ENCODE measurements around the gene CALCR. TPM values are rescaled to one million over a fixed set of nuclear protein-coding genes. Genes with fewer than 3 reads are reported as not detected.

CALCR gene
- total and polyA plus RNA-seq, 9 of the 15 experiments (the other 6 are each of a cell fraction or from before 2014, with no cell fraction given), result 0.04 to 0.14 (median 0.09) TPM; not detected in 3

DNA sequence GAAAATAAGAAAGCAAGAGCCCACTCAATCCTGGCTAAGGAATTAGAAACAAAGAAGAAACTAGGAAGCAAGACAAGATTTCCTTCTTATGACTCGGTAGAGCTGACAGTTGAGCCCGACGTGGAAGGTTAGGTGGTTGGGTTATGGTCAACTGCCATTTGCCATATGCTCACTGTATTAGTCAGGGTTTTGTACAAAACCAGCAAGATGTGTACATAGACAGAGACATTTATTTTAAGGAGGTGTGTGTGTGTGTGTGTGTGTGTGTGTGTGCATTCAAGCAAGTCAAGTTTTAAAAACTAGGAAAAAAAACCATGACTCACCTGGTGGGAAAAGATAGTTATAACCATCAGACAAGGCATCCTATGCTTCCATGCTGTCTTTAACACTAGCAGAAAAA, 183.9 kb downstream of the CALCR start (continued):
- TF ChIP-seq, protein P1, sequence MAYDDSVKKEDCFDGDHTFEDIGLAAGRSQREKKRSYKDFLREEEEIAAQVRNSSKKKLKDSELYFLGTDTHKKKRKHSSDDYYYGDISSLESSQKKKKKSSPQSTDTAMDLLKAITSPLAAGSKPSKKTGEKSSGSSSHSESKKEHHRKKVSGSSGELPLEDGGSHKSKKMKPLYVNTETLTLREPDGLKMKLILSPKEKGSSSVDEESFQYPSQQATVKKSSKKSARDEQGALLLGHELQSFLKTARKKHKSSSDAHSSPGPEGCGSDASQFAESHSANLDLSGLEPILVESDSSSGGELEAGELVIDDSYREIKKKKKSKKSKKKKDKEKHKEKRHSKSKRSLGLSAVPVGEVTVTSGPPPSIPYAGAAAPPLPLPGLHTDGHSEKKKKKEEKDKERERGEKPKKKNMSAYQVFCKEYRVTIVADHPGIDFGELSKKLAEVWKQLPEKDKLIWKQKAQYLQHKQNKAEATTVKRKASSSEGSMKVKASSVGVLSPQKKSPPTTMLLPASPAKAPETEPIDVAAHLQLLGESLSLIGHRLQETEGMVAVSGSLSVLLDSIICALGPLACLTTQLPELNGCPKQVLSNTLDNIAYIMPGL (CRISPR knock-in tag; IDR thresholded peaks at IDR 0.05), result no peak
- no peak for TF ChIP-seq ATF1 (CRISPR knock-in tag; IDR thresholded peaks at IDR 0.05)
- no peak for TF ChIP-seq ATF1 (tag; IDR thresholded peaks at IDR 0.05)
- TF ChIP-seq, protein P2, sequence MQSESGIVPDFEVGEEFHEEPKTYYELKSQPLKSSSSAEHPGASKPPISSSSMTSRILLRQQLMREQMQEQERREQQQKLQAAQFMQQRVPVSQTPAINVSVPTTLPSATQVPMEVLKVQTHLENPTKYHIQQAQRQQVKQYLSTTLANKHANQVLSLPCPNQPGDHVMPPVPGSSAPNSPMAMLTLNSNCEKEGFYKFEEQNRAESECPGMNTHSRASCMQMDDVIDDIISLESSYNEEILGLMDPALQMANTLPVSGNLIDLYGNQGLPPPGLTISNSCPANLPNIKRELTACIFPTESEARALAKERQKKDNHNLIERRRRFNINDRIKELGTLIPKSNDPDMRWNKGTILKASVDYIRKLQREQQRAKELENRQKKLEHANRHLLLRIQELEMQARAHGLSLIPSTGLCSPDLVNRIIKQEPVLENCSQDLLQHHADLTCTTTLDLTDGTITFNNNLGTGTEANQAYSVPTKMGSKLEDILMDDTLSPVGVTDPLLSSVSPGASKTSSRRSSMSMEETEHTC (IDR thresholded peaks at IDR 0.05), result no peak

DNA sequence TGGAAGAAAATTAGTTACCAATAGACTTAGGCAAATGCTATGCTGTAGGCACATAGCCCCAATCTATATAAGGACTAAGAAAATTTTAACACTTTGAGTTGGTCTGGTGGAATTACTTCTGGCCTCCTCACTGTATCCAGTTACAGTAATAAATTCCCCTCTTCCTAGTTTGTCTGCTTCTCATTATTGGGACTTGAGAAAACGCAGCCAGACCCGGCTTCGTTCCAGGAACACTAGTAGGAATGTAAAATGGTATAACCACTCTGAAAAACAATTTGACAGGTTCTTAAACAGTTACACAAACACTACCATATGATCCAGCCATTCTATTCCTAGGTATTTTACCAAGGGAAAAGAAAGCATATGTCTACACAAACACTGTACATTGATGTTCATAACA, 192.2 kb downstream of the CALCR start:
- no peaks in the 10 kb centered on the region for H3K36me3 ChIP-seq (ENCODE audit: control insufficient read depth, insufficient read depth, low read length)
- DNase-seq (ENCODE audit: extremely low read depth in 1 of 4, low spot score in 3 of 4) (no peak), FAIRE-seq (no peak), ATAC-seq (no peak)
- 13% methylated on average over 3 of the region's 3 CpGs for WGBS (ENCODE audit: insufficient coverage, low coverage, missing lambda C conversion rate)
- H3K4me1 ChIP-seq (replicated peaks in 1 of 2; ENCODE audit: control insufficient read depth in 2 of 2, insufficient read depth in 2 of 2, low read length in 2 of 2), result no peaks in the 10 kb centered on the region
- no peak overlapping the region for H3K4me2 ChIP-seq (ENCODE audit: insufficient read depth, low read length)
- ChIA-PET CTCF (ENCODE audit: low intra/inter-chr PET ratio) (no interaction called here), POLR2A (no interaction called here)
- H4K20me1 ChIP-seq (replicated peaks; ENCODE audit: control insufficient read depth, insufficient read depth, low read length), result no peaks in the 10 kb centered on the region
- no peak overlapping the region for H3K9ac ChIP-seq (ENCODE audit: insufficient read depth in 1 of 2, low read depth in 2 of 2, low read length in 2 of 2)
- H3K79me2 ChIP-seq (ENCODE audit: control insufficient read depth, insufficient read depth, low read length), result no peaks in the 10 kb centered on the region
- H3K4me3 ChIP-seq, result no peak overlapping the region
- in situ Hi-C loops (cut with MboI) (no loop called here), intact Hi-C loops (cut with micrococcal nuclease) (no loop called here)
- no TSS peak for BruUV-seq (replicated peaks)
- TF ChIP-seq, protein P3, sequence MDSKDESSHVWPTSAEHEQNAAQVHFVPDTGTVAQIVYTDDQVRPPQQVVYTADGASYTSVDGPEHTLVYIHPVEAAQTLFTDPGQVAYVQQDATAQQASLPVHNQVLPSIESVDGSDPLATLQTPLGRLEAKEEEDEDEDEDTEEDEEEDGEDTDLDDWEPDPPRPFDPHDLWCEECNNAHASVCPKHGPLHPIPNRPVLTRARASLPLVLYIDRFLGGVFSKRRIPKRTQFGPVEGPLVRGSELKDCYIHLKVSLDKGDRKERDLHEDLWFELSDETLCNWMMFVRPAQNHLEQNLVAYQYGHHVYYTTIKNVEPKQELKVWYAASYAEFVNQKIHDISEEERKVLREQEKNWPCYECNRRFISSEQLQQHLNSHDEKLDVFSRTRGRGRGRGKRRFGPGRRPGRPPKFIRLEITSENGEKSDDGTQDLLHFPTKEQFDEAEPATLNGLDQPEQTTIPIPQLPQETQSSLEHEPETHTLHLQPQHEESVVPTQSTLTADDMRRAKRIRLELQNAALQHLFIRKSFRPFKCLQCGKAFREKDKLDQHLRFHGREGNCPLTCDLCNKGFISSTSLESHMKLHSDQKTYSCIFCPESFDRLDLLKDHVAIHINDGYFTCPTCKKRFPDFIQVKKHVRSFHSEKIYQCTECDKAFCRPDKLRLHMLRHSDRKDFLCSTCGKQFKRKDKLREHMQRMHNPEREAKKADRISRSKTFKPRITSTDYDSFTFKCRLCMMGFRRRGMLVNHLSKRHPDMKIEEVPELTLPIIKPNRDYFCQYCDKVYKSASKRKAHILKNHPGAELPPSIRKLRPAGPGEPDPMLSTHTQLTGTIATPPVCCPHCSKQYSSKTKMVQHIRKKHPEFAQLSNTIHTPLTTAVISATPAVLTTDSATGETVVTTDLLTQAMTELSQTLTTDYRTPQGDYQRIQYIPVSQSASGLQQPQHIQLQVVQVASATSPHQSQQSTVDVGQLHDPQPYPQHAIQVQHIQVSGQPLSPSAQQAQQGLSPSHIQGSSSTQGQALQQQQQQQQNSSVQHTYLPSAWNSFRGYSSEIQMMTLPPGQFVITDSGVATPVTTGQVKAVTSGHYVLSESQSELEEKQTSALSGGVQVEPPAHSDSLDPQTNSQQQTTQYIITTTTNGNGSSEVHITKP (IDR thresholded peaks at IDR 0.05; ENCODE audit: partially characterized antibody), result no peak
- TF ChIP-seq ZNF77 (CRISPR knock-in tag; IDR thresholded peaks at IDR 0.05), result no peak
- no peak for TF ChIP-seq PPARD (CRISPR knock-in tag; IDR thresholded peaks at IDR 0.05)
- TF ChIP-seq HSF4 (CRISPR knock-in tag; IDR thresholded peaks at IDR 0.05; ENCODE audit: borderline replicate concordance), result no peak
- TF ChIP-seq, protein P4, sequence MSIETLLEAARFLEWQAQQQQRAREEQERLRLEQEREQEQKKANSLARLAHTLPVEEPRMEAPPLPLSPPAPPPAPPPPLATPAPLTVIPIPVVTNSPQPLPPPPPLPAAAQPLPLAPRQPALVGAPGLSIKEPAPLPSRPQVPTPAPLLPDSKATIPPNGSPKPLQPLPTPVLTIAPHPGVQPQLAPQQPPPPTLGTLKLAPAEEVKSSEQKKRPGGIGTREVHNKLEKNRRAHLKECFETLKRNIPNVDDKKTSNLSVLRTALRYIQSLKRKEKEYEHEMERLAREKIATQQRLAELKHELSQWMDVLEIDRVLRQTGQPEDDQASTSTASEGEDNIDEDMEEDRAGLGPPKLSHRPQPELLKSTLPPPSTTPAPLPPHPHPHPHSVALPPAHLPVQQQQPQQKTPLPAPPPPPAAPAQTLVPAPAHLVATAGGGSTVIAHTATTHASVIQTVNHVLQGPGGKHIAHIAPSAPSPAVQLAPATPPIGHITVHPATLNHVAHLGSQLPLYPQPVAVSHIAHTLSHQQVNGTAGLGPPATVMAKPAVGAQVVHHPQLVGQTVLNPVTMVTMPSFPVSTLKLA (conservative IDR thresholded peaks at IDR 0.05), result no peak
- TF ChIP-seq ELF4 (CRISPR knock-in tag; IDR thresholded peaks at IDR 0.05), result no peak
- TF ChIP-seq ZNF707 (CRISPR knock-in tag; conservative IDR thresholded peaks at IDR 0.05), result no peak
- H3K9me3 ChIP-seq (replicated peaks; ENCODE audit: control insufficient read depth, insufficient read depth, low read depth, low read length), result no peaks in the 10 kb centered on the region
- no peak overlapping the region for H2AFZ ChIP-seq (ENCODE audit: low read depth, low read length)
- H3K27ac ChIP-seq (ENCODE audit: extremely low read depth, low read depth, low read length), result no peak overlapping the region
- H3K27me3 ChIP-seq (ENCODE audit: control insufficient read depth in 2 of 2, insufficient read depth in 2 of 2, low read length in 2 of 2), result no peaks in the 10 kb centered on the region; a peak in 1 of 5 replicates
- no peaks in the 10 kb centered on the region for H3K9me1 ChIP-seq (ENCODE audit: control insufficient read depth, insufficient read depth, low read length)

All from K562 (cell line).